HT1080 (cell line): ENCODE results near the gene PRPF40B. TPM values are rescaled to one million over a fixed set of nuclear protein-coding genes. Genes with fewer than 3 reads are reported as not detected.
"Not testable (repeated sequence)": the region's sequence is repeated elsewhere in the genome, so short reads cannot be mapped to it uniquely, and the experiment has no call there.

Source experiments
- DNase-seq: peaks from one replicate; pipeline ENCODE4 v3.0.0-alpha.2; 2015; ENCODE audit warnings: low read depth
- total RNA-seq: library from RNA; depleted of rRNA; stranded (reverse); fragments of >200 nt; shearing (Covaris generic); gene quantifications from 2 replicates; pipeline ENCODE4 v1.2.3, GENCODE V29; 2014

The PRPF40B gene
- total RNA-seq, 1 experiment from 2014 or later, result 10.1 TPM

GRCh38 chr12:49609059-49609874 lies 14.1 kb upstream of the PRPF40B start:
- no peak for DNase-seq

DNA sequence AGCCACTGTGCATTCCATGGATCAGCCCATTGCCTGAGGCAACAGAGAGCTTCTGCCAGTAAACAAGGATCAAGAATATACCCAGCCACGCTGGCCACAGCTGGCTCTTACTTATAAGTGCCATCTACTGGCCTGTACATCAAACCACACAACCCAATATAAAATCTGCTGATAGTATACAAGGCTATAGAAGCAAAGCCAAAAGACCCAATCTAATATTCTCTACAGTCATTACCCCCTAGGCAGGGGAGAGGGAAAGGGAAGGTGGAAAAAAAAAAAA lies 13.5 kb upstream of the PRPF40B start:
- DNase-seq, result peak; percentile 33

DNA sequence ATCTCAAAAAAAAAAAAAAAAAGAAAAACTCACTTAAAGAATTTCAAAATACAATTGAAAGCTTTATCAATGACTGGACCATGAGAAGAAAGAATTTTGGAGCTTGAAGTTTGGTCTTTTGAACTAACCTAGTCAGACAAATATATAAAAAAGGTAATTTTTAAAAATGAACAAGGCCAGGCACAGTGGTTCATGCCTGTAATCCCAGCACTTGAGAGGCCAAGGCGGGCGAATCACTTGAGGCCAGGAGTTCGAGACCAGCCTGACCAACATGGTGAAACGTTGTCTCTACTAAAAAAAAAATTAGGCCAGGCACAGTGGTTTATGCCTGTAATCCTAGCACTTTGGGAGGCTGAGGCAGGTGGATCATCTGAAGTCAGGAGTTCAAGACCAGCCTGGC lies 12.6 kb upstream of the PRPF40B start:
- DNase-seq, result not testable (repeated sequence)

GRCh38 chr12:49612210-49612609 lies 11.2 kb upstream of the PRPF40B start:
- DNase-seq, result no peak

DNA sequence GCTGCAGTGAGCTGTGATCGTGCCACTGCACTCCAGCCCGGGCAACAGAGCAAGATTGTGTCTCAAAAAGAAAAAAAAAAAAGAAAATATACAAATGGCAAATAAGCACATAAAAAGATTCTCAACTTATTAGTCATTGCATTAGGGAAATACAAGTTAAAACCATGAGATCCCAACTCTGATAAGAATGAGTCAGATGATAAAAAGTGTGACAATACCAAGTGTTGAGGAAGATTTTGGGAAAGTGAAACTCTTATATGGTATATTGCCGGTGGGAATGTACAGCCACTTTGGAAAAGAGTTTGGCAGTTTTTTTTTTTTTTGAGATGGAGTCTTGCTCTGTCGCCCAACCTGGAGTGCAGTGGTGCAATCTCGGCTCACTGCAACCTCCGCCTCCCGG lies 7.6 kb upstream of the PRPF40B start:
- peak; percentile 73 for DNase-seq

DNA sequence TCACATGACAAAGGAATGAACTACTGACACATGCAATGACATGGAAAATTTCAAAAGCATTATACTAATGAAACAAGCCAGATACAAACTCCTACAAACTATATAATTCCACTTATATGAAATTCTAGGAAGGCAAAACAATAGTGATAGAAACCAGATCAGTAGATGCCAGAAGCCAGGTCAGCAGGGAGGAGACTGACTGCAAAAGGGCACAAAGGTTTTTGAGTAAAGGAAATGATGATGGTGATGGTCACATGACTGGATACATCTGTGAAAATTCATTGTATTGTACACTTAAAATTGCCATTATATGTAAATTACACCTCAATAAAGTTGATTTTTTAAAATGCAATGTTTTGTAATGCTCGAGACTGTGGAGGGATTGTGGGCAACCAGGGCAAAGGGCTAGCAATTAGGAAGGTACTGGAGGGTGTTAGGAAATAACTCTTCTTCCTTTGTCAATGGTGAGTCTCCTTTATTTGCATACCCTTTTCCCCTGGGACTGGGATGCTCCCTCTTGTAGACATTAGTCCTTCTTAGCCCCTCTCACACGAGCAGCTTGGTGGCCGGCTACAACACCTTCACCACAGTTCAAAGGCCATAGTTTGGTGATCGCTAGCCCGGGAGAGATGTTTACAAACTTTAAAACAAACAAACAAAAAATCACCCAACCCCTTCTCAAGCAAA lies 6.7 kb upstream of the PRPF40B start:
- no peak for DNase-seq

- no peak for DNase-seq
Measured at GRCh38 chr12:49618576-49618975, 4.8 kb upstream of the PRPF40B start.

GRCh38 chr12:49619286-49619685 lies 4.1 kb upstream of the PRPF40B start:
- no peak for DNase-seq

GRCh38 chr12:49621651-49622500 lies 1.5 kb upstream of the PRPF40B start:
- no peak for DNase-seq

GRCh38 chr12:49622501-49623141 lies 740 bp upstream of the PRPF40B start:
- peak; percentile 59 for DNase-seq

DNA sequence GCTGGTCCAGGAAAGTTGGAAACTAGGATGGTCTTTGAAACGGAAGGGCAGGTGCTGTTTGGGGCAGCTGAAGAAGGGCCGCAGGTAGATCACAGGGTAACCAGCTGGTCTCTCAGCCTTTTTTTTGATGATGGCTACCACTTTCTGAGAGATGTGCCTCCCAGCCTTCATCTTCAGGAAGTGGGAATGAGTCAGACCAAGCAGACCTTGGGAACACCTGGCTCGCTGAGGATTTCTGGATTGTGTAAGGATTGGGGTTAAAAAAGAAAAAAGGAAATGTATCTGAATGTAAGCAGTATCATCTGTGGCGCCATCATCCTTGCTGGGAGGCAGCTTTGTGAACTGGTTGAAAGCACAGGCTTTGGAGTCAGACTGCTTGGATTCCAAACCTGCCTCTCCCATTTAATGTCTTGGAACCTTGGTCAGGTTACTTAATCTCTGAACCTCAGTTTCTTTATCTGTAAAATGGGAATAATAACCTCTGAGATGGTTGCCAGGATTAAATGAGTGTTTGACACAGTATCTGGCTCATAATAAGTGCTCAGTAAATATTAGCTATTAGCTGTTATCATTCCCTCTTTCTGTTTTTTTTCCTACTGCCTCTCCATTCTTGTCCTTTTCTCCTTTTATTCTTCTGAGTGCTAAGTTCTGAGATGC lies 1.7 kb downstream of the PRPF40B start:
- DNase-seq, result peak; percentile 94

- DNase-seq, result no peak
Measured at GRCh38 chr12:49626169-49626835, 2.9 kb downstream of the PRPF40B start.

DNA sequence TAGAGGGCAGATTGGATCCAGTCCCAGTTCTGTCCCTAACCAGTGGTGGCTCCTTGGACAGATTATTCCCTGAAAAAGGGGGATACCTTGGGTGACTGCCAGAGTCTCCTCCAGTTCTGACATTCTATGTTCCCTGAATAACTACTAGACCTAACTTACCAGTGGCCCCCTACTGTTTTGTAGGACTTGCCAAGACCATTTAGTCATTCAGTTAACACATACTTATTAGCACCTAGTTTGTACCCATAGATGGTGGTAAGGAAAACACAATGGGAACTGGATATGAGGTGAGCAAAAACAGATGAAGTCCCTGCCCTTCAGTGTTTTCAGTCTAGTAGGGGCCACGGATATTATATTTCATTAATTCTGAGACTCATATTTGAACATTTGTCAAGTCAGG lies 3.5 kb downstream of the PRPF40B start:
- DNase-seq, result no peak

GRCh38 chr12:49627752-49628360 lies 4.5 kb downstream of the PRPF40B start:
- peak; percentile 83 for DNase-seq

GRCh38 chr12:49631336-49631907 lies 8.1 kb downstream of the PRPF40B start:
- DNase-seq, result no peak

DNA sequence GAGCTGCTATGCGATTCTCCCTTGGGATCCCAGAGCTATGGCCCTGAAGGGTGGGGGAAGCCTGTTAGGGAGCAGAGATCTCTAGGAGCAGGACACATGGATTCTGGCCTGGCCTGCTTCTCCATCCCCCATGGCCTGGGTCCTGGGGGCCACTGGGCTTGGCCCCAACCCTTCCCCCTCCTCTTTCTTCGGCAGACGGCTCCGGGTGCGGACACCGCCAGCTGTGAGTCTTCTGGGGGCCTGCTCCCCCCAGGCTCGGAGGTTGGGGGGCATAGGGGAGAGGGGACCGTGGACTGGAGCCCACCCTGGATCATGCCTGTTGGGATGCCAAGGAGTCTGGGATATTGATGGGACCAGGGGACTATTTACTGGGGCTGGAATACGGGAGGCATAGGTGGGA lies 9.0 kb downstream of the PRPF40B start:
- DNase-seq, result no peak

- DNase-seq, result no peak
Measured at GRCh38 chr12:49632986-49633702, 9.8 kb downstream of the PRPF40B start.

- no peak for DNase-seq
Measured at GRCh38 chr12:49633703-49634345, 10.5 kb downstream of the PRPF40B start.

DNA sequence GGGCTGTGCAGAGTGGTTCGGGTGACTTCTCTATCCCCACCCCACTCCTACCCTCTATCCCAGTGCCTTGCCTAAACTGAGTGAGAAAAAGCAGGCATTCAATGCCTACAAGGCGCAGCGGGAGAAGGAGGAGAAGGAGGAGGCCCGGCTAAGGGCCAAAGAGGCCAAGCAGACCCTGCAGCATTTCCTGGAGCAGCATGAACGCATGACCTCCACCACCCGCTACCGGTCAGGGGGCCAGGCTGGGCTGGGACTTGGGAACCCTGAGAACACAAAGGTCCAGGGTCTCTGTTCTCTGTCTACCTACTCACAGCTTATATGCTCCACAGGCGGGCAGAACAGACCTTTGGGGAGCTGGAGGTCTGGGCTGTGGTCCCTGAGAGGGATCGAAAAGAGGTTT lies 11.7 kb downstream of the PRPF40B start:
- no peak for DNase-seq
